Tongue (tissue), 2 donors: ENCODE data around the gene SFMBT2. TPM values are rescaled to one million over a fixed set of nuclear protein-coding genes. Genes with fewer than 3 reads are reported as not detected.

Experiments used
- DNase-seq: peaks from one replicate; pipeline ENCODE4 v3.0.0-alpha.2; 2015
- total RNA-seq: library from RNA; depleted of rRNA; stranded (reverse); fragments of >200 nt; gene quantifications from one replicate; pipeline ENCODE4 v1.2.3, GENCODE V29; 2014

Gene SFMBT2
- total RNA-seq, 1 donor from 2014 or later: 6.7 TPM

DNA sequence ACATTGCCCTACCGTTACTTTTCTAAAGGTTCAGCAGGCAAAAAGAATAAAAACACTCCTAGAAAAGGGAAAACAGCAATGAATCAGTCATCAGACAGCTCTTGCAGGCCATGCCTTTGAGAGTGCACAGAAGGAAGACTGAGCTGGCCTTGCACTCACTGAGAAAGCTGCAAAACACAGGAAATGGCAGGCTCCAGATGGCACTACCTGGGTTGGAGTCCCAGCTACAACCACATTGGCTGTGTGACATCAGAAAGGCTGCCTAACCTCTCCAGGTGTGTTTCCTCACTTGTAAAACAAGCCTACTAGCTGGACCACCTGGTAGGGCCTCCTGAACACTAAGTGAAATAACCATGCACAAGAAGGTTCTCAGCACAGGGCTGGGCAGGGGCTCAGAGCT is 113.7 kb downstream of the SFMBT2 start:
- no peak for DNase-seq

DNA sequence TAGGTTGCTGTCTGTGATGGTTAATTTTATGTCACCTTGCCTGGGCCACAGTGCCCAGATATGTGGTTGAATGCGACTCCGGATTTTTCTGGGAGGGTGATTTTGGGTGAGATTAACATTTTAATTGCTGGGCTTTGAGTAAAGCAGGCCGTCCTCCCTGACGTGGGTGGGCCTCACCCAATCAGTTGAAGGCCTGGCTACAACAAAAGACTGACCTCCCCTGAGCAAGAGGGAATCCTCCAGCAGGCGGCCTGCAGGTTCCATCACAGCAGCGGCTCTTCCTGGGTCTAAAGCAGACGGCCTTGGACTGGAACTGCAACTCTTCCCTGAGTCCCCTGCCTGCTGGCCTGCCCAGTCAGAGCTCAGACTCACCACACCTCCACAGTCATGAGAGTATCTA is 114.2 kb downstream of the SFMBT2 start:
- no peak for DNase-seq

DNA sequence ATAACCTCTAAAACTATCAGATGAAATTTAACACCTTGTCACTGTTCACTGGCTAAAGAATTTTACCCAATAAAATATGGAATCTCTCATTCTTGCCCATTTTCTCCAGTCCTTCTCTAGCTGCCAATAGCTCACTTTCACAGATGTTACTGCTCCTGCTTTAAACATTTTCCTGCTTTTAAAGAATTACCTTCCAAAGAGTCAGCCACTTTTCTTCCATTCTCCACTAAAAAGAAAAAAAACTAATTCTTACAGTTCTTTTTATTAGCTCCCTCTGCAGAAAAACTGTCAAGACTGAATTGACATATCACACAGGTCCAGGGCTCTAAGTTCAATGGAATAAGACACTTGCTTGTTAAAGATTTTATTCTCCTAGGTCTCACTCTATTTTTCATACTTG is 114.8 kb downstream of the SFMBT2 start:
- no peak for DNase-seq

DNA sequence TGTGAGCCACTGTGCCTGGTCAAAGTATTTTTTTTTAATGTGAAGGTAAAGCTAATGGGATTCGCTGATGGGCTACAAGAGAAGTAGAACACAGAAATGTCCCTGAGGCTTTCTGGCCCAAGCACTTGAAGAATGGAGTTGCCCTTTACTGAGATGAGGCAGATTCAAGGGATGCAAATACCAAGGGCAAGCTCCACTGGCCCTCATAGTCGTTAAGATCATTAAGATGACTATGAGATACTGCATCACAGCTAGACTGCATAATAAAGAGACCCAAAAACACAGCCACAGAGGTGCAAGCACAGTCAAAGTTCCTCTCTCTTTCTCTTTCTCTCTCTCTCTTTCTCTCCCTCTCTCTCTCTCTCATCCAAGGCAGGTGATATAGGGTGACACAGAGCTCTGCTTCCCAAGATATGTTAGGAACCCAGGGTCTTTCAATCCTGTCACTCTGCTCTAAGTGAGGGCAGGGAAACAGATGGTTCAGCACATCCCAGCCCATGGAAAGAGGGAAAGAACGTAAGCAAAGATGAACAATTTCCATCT is 117.4 kb downstream of the SFMBT2 start:
- no peak for DNase-seq

- DNase-seq: no peak
Measured at GRCh38 chr10:7291487-7292270, 119.2 kb downstream of the SFMBT2 start.

- no peak for DNase-seq
Measured at GRCh38 chr10:7288060-7288690, 122.7 kb downstream of the SFMBT2 start.

DNA sequence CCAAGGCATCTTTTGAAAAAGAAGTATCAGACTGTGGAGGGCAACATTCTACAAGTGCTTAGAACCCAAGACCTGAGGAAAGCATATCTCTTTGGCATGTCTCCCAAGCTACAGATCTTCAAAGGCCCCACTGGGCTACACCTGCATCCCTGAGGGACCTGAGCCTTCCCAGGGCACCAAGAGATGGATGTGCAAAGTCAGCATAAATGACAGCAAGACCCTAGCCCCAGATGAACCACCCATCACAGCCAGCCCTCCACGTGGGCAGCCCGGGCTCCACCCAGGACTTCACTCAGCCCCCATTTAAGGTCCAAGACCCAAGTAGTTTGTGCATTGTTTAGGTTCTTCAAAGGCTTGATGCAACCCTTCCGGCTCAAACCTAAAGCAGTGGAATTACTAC is 123.5 kb downstream of the SFMBT2 start:
- no peak for DNase-seq

- no peak for DNase-seq
Measured at GRCh38 chr10:7285522-7286322, 125.1 kb downstream of the SFMBT2 start.

- DNase-seq: no peak
Measured at GRCh38 chr10:7283246-7283645, 127.6 kb downstream of the SFMBT2 start.

- DNase-seq: no peak
Measured at GRCh38 chr10:7282457-7282856, 128.4 kb downstream of the SFMBT2 start.

DNA sequence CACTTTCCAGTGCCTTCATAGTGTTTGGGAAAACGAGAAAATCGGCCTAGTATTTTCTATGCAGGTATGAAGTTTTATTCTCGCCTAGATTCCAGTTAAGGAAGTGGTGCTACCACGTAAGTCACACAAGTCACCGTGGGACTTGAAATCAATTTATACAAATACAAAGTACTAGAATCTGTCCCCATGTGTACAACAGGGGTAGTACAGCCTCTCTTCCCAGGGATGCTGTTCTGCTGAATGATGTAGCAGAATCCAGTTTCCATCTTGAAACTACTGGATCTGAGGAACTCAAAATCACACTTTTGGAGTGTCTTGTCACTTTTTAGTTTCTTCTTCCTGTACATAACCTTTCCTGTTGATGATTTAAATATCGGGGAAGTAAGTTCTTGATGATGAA is 129.4 kb downstream of the SFMBT2 start:
- DNase-seq: no peak

GRCh38 chr10:7279303-7279702 is 131.5 kb downstream of the SFMBT2 start:
- no peak for DNase-seq

GRCh38 chr10:7277867-7278266 is 133.0 kb downstream of the SFMBT2 start:
- DNase-seq: no peak

GRCh38 chr10:7277432-7277831 is 133.4 kb downstream of the SFMBT2 start:
- no peak for DNase-seq

GRCh38 chr10:7275761-7276440 is 134.9 kb downstream of the SFMBT2 start:
- no peak for DNase-seq

DNA sequence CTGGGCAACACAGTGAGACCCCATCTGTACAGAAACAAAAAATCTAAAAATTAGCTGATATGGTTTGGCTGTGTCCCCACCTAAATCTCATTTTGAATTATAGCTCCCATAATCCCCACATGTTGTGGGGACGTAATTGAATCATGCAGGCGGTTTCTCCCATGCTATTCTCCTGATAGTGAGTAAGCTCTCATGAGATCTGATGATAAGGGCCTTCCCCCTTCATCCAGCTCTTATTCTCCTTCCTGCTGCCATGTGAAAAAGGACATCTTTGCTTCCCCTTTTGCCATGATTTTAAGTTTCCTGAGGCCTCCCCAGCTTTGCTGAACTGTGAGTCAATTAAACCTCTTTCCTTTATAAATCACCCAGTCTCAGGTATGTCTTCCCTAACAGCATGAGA is 136.5 kb downstream of the SFMBT2 start:
- DNase-seq: no peak

DNA sequence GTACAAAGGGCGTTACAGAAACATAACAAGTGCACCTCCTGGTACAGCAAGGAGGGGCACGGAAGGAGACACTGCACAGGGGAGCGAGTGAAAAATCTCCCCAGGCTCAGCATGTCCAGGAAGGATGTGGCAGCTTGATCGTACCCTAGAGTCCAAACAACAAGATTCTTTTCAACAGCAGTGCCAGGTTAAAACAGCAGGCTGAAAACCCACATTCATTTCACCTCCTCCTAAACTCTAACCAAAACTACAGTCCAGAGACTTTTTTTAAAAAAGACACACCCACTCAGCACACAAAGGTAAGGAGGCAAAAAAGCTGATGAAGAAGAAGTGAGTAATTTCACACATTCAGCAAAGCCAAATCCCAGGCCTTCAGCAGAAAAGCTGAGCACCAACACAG is 138.8 kb downstream of the SFMBT2 start:
- DNase-seq: no peak

DNA sequence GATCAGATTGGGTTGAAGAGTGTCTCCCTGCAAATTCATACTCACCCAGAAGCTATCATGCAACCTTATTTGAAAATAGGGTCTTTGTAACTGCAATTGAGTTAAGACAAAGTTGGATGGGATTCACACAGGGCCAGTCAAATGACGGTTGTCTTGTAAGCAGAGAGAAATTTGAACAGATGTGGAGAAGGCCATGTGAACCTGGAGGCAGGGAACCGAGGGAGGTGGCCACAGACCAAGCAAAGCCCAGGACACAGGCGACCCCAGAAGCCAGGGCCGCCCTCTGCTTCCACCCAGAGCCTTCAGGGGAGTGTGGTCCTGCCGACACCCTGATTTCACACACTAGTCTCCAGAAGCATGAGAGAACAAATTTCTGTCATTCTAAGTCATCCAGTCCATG is 140.8 kb downstream of the SFMBT2 start:
- DNase-seq: no peak

GRCh38 chr10:7267142-7267541 is 143.7 kb downstream of the SFMBT2 start:
- no peak for DNase-seq

DNA sequence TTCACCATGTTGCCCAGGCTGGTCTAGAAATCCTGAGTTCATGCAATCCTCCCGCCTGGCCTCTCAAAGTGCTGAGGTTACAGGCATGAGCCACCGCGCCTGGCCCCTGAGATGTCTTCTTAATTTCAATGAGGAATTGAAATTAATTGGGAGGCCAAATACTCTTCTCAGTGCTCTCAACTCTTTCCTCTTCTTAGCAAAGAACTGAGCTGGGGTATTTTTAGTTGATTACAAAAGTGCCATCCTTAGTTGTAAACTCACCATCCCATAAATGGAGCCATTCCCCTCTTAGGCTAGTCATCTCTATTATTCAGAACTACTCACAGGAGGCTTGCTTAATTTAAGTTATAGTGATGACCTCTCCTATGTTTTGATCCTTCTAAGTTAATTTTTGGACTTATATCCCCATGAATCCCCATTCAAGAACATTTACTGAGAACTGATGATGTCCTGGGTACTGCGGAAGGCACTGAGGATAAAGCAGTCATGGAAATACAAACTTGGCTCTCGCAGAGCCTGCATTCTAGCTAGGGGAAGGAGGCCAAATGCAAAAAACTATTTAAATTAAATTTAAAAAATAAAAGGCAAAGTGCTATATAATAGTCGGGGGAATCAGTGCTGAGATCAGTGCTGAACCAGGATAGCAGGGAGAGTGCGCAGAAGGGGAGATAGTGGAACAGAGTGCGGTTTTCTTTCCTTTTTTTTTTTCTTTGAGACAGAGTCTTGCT is 145.3 kb downstream of the SFMBT2 start:
- no peak for DNase-seq

DNA sequence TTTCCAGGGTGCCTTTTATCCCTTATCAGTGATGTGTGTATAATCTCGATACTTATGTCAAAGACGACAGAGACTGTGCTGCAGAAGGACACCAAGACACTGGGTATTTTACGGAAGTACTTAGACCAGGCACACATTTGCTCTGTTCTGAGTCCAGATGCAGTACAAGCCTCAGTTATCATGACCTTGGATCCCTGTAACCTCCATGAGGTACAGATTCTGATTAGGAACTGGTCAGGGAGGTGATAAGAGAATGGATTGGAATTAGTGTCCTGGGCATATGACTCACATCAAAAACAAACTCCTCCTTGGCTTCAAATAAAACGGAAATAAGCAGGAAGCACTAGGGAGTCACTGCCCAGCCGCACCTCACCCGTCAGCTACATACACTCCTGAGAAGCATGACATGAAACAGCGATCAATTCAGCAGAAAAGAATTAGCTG is 146.5 kb downstream of the SFMBT2 start:
- no peak for DNase-seq

GRCh38 chr10:7263616-7264015 is 147.2 kb downstream of the SFMBT2 start:
- no peak for DNase-seq
